Choroid plexus epithelial cell (primary cell): ENCODE results near the gene CRIM1.

ENCODE experiments used
- DNase-seq: peaks from one replicate; pipeline ENCODE4 v3.0.0-alpha.2; 2010; ENCODE audit warnings: low read depth
- H3K4me3 ChIP-seq: 2 replicates; pipeline ENCODE4 v1.5.1; 2011; ENCODE audit warnings: low read depth, mild to moderate bottlenecking, control low read depth, low read length, moderate library complexity
- CTCF ChIP-seq: conservative IDR thresholded peaks from 2 replicates; pipeline ENCODE4 v1.5.1; 2011; ENCODE audit warnings: low read depth, mild to moderate bottlenecking, control low read depth, inconsistent platforms, low read length, moderate library complexity

The CRIM1 gene

GRCh38 chr2:36530178-36530982, 174.8 kb downstream of the CRIM1 start:
- H3K4me3 ChIP-seq, result no peak overlapping the region
- no peak for TF ChIP-seq CTCF
- DNase-seq, result peak; percentile 64

GRCh38 chr2:36530983-36531354, 175.4 kb downstream of the CRIM1 start:
- DNase-seq, result peak; percentile 89
- TF ChIP-seq CTCF, result peak; percentile 51
- no peak overlapping the region for H3K4me3 ChIP-seq

- no peak overlapping the region for H3K4me3 ChIP-seq
- no peak for TF ChIP-seq CTCF
- no peak for DNase-seq
These were observed 178.8 kb downstream of the CRIM1 start for GRCh38 chr2:36534275-36534799.

- no peak overlapping the region for H3K4me3 ChIP-seq
- no peak for DNase-seq
- no peak for TF ChIP-seq CTCF
These were observed 179.5 kb downstream of the CRIM1 start for GRCh38 chr2:36535099-36535498.

GRCh38 chr2:36536776-36537175, 181.2 kb downstream of the CRIM1 start:
- H3K4me3 ChIP-seq, result no peak overlapping the region
- no peak for TF ChIP-seq CTCF
- DNase-seq, result no peak

GRCh38 chr2:36538335-36538734, 182.8 kb downstream of the CRIM1 start:
- no peak for TF ChIP-seq CTCF
- peak; percentile 49 for DNase-seq
- no peak overlapping the region for H3K4me3 ChIP-seq

GRCh38 chr2:36539631-36540030, 184.1 kb downstream of the CRIM1 start:
- DNase-seq, result no peak
- no peak overlapping the region for H3K4me3 ChIP-seq
- TF ChIP-seq CTCF, result no peak
